GM20431 (cell line): Measurements from ENCODE around the gene MAST3.

ENCODE experiments used
- in situ Hi-C: fragments of 300-500 bp; cut with MseI, MboI; formaldehyde crosslinking; loops from one replicate; pipeline ENCODE4 v1.15.0; 2020; ENCODE audit warnings: low sequenced_read_pairs; ENCODE audit not compliant: unreplicated experiment

MAST3 gene

GRCh38 chr19:18109733-18110608 lies 12.4 kb downstream of the MAST3 start:
- in situ Hi-C loops, result no loop called here

GRCh38 chr19:18110609-18111232 lies 13.1 kb downstream of the MAST3 start:
- in situ Hi-C loops, result no loop called here

- in situ Hi-C loops, result no loop called here
Measured at GRCh38 chr19:18112989-18113478, 15.5 kb downstream of the MAST3 start.

- in situ Hi-C loops, result no loop called here
Measured at GRCh38 chr19:18113827-18114226, 16.2 kb downstream of the MAST3 start.

GRCh38 chr19:18114483-18114882 lies 16.9 kb downstream of the MAST3 start:
- in situ Hi-C loops, result no loop called here

GRCh38 chr19:18117364-18117691 lies 19.8 kb downstream of the MAST3 start:
- in situ Hi-C loops, result no loop called here

- in situ Hi-C loops, result no loop called here
Measured at GRCh38 chr19:18117692-18118378, 20.3 kb downstream of the MAST3 start.

- in situ Hi-C loops, result no loop called here
Measured at GRCh38 chr19:18118420-18119012, 20.9 kb downstream of the MAST3 start.

- in situ Hi-C loops, result no loop called here
Measured at GRCh38 chr19:18119013-18119716, 21.6 kb downstream of the MAST3 start.

GRCh38 chr19:18119717-18120105 lies 22.1 kb downstream of the MAST3 start:
- in situ Hi-C loops, result no loop called here

GRCh38 chr19:18120127-18120526 lies 22.5 kb downstream of the MAST3 start:
- in situ Hi-C loops, result no loop called here

- in situ Hi-C loops, result no loop called here
Measured at GRCh38 chr19:18121166-18121565, 23.6 kb downstream of the MAST3 start.

- in situ Hi-C loops, result no loop called here
Measured at GRCh38 chr19:18122424-18122823, 24.8 kb downstream of the MAST3 start.

- in situ Hi-C loops, result no loop called here
Measured at GRCh38 chr19:18122860-18123795, 25.6 kb downstream of the MAST3 start.

GRCh38 chr19:18123819-18124218 lies 26.2 kb downstream of the MAST3 start:
- in situ Hi-C loops, result no loop called here

GRCh38 chr19:18126097-18126496 lies 28.5 kb downstream of the MAST3 start:
- in situ Hi-C loops, result no loop called here

GRCh38 chr19:18128044-18128443 lies 30.5 kb downstream of the MAST3 start:
- in situ Hi-C loops, result no loop called here

GRCh38 chr19:18128805-18129204 lies 31.2 kb downstream of the MAST3 start:
- in situ Hi-C loops, result no loop called here
